Measurements from ENCODE around the gene DRG2.

DRG2 gene

GRCh38 chr17:18087610-18088491 lies at the start of gene DRG2:
DRG2 (plus strand) TSS chr17:18087948; CDS start chr17:18088024, 76 bp downstream.
- peak; percentile 94 for DNase-seq (ENCODE audit: extremely low spot score)
- ChIA-PET CTCF (interaction anchor here (0.6 kb wide), 1 partner anchor 46 kb away, joined by 3 read pairs; no protein-coding TSS in a partner anchor), POLR2A (interaction anchor here (0.7 to 2.8 kb wide), 7 partner anchors 12 to 95 kb away, joined by 3 to 9 read pairs (median 3); partner anchors contain the start of gene ALKBH5)
- TF ChIP-seq BHLHE40 (IDR thresholded peaks at IDR 0.05; ENCODE audit: borderline replicate concordance): no peak
- TF ChIP-seq FOXM1 (IDR thresholded peaks at IDR 0.05; ENCODE audit: borderline replicate concordance): peak; percentile 57; the same call in 1 of the 2 replicates
- peak; percentile 86 for TF ChIP-seq ARNT (IDR thresholded peaks at IDR 0.05)
- TF ChIP-seq, protein P1, sequence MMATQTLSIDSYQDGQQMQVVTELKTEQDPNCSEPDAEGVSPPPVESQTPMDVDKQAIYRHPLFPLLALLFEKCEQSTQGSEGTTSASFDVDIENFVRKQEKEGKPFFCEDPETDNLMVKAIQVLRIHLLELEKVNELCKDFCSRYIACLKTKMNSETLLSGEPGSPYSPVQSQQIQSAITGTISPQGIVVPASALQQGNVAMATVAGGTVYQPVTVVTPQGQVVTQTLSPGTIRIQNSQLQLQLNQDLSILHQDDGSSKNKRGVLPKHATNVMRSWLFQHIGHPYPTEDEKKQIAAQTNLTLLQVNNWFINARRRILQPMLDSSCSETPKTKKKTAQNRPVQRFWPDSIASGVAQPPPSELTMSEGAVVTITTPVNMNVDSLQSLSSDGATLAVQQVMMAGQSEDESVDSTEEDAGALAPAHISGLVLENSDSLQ (IDR thresholded peaks at IDR 0.05): peak; percentile 38; the same call in 1 of the 2 replicates
- peak; percentile 96 for TF ChIP-seq CTBP1 (IDR thresholded peaks at IDR 0.05; ENCODE audit: borderline replicate concordance)
- peak; percentile 67 for TF ChIP-seq ELF4 (IDR thresholded peaks at IDR 0.05)

DNA sequence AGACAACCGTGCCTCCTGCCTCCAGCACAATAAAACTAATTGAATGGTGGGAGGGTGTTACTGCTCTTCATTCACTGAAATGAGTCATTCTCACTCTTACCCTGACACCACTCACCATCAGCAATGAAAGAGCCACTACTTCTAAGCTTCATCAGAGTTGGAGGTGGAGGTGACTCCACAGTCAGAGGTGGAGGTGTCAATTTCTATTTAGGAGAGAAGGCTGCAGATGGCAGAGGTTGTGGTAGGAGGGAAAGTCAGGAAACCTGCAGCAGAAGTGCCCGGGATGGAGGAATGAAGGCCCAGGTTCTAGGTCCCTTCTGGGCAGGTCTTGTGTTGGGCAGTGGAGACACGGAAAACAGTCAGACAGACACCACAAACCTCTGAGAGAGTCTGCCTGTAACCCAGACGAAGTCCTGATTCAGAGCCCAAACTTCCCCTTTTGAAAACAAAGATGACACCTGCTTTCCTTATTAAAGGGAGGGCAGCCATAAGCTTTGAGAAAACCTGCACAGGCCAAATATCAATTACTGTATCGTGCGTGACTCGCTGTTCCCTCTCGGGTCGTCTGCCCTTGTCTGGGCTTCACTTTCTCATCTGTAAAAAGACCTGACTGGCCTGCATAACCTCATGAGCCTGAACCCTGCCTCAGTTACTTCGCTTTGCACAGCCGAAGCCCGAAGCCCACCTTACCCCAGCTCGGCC lies 49.4 kb upstream of the DRG2 start:
- ChIA-PET CTCF (interaction anchor here (0.8 to 1.2 kb wide), 3 partner anchors 9 to 190 kb away, joined by 3 to 4 read pairs (median 4); no protein-coding TSS in a partner anchor), POLR2A (interaction anchor here (1.4 kb wide), 1 partner anchor 66 kb away, joined by 4 read pairs; the partner anchor contains the start of genes DRC3 and TOM1L2)
- TF ChIP-seq BHLHE40 (IDR thresholded peaks at IDR 0.05; ENCODE audit: borderline replicate concordance): no peak
- TF ChIP-seq, protein P1 (IDR thresholded peaks at IDR 0.05): 0 out of 2 replicates have a peak, but pooled peaks have one; percentile 2
- DNase-seq (ENCODE audit: extremely low spot score): no peak

- CTCF ChIA-PET: interaction anchor here (0.8 kb wide), 1 partner anchor 191 kb away, joined by 3 read pairs; no protein-coding TSS in a partner anchor
These were observed 48.8 kb upstream of the DRG2 start, which contains the start of the genes ATPAF2 and GID4 for GRCh38 chr17:18038861-18039534. ATPAF2 (minus strand) TSS chr17:18039168; CDS start chr17:18039013, 155 bp downstream. GID4 (plus strand) TSS chr17:18039408; CDS start chr17:18039465, 57 bp downstream.

GRCh38 chr17:18039535-18040260 lies 48.0 kb upstream of the DRG2 start:
- DNase-seq (ENCODE audit: extremely low spot score): peak; percentile 36
- ChIA-PET CTCF (no interaction called here), POLR2A (no interaction called here)
- TF ChIP-seq BHLHE40 (IDR thresholded peaks at IDR 0.05; ENCODE audit: borderline replicate concordance): no peak
- TF ChIP-seq, protein P1 (IDR thresholded peaks at IDR 0.05): no peak
- TF ChIP-seq SP1 (IDR thresholded peaks at IDR 0.05): no peak
- TF ChIP-seq FOXA1 (IDR thresholded peaks at IDR 0.05): no peak
- TF ChIP-seq FOXM1 (IDR thresholded peaks at IDR 0.05; ENCODE audit: borderline replicate concordance): no peak
- no peak for TF ChIP-seq ZNF384 (IDR thresholded peaks at IDR 0.05)
- no peak for TF ChIP-seq L3MBTL2 (conservative IDR thresholded peaks at IDR 0.05)
- TF ChIP-seq ELF4 (IDR thresholded peaks at IDR 0.05): no peak
- TF ChIP-seq FOXK2 (IDR thresholded peaks at IDR 0.05): no peak

More at GRCh38 chr17:18038861-18039534, 48.8 kb upstream of the DRG2 start, which contains the start of the genes ATPAF2 and GID4:
- POLR2A ChIA-PET: no interaction called here
- TF ChIP-seq LEF1 (IDR thresholded peaks at IDR 0.05; ENCODE audit: borderline replicate concordance) (no peak), L3MBTL2 (conservative IDR thresholded peaks at IDR 0.05) (peak; percentile 71), CTBP1 (IDR thresholded peaks at IDR 0.05; ENCODE audit: borderline replicate concordance) (peak; percentile 31; the same call in 1 of the 2 replicates), ELF4 (IDR thresholded peaks at IDR 0.05) (peak; percentile 73)
- TF ChIP-seq, protein P1 (IDR thresholded peaks at IDR 0.05): peak; percentile 99
- DNase-seq (ENCODE audit: extremely low spot score): peak; percentile 99

- DNase-seq (ENCODE audit: extremely low spot score): no peak
- no peak for TF ChIP-seq TARDBP (IDR thresholded peaks at IDR 0.05)
- no peak for TF ChIP-seq ZNF384 (IDR thresholded peaks at IDR 0.05)
- TF ChIP-seq ARNT (IDR thresholded peaks at IDR 0.05): no peak
- no peak for TF ChIP-seq SUZ12 (IDR thresholded peaks at IDR 0.05)
- no peak for TF ChIP-seq LEF1 (IDR thresholded peaks at IDR 0.05; ENCODE audit: borderline replicate concordance)
- no peak for TF ChIP-seq ELF4 (IDR thresholded peaks at IDR 0.05)
- POLR2A ChIA-PET: no interaction called here
- CTCF ChIA-PET: no interaction called here
These were observed 47.4 kb upstream of the DRG2 start for GRCh38 chr17:18040261-18040858.

Data from HEK293T (cell line).